Fibroblast of lung (primary cell): ENCODE results near the gene VTCN1. TPM values are rescaled to one million over a fixed set of nuclear protein-coding genes. Genes with fewer than 3 reads are reported as not detected.
A peak's percentile ranks its signal among the peaks of the same experiment; 100 is the strongest.

Experiments
- DNase-seq, 2 donors: peaks; one replicate each; pipeline versions ENCODE4 v3.0.0 to v3.0.0-alpha.2; 2010; ENCODE audit warnings: low read depth in 2 of 2
- H2AFZ ChIP-seq: 2 replicates; pipeline ENCODE4 v1.5.1; 2012; ENCODE audit warnings: low read length, control low read depth, inconsistent platforms
- H3K27ac ChIP-seq: 2 replicates; pipeline ENCODE4 v1.5.1; 2011; ENCODE audit warnings: low read length, control low read depth; ENCODE audit not compliant: insufficient read depth
- H3K27me3 ChIP-seq: 2 replicates; pipeline ENCODE4 v1.5.1; 2011; ENCODE audit warnings: mild to moderate bottlenecking, low read length; ENCODE audit not compliant: control insufficient read depth, insufficient read depth
- H3K36me3 ChIP-seq: 2 replicates; pipeline ENCODE4 v1.5.1; 2011; ENCODE audit warnings: low read length; ENCODE audit not compliant: control insufficient read depth, insufficient read depth
- H3K4me1 ChIP-seq: 2 replicates; pipeline ENCODE4 v1.5.1; 2011; ENCODE audit warnings: low read length; ENCODE audit not compliant: control insufficient read depth, insufficient read depth; ENCODE audit errors: extremely low read depth
- H3K4me2 ChIP-seq: 2 replicates; pipeline ENCODE4 v1.5.1; 2011; ENCODE audit warnings: low read length, control low read depth; ENCODE audit not compliant: insufficient read depth; ENCODE audit errors: extremely low read depth
- H3K4me3 ChIP-seq, 4 experiments: fragments of 200-600 bp in 1 of 4; sonication (generic) in 1 of 4; replicated peaks in 1 of 4; 2 replicates each; pipeline ENCODE4 v1.5.1; 2011 to 2016; ENCODE audit warnings: low read length in 4 of 4, low read depth in 3 of 4, mild to moderate bottlenecking in 3 of 4, control low read depth in 2 of 4, inconsistent platforms in 1 of 4, mixed read lengths in 1 of 4; ENCODE audit not compliant: insufficient read depth in 1 of 4; ENCODE audit errors: control extremely low read depth in 1 of 4
- H3K79me2 ChIP-seq: 2 replicates; pipeline ENCODE4 v1.5.1; 2012; ENCODE audit warnings: mild to moderate bottlenecking, low read length, inconsistent platforms; ENCODE audit not compliant: control insufficient read depth, insufficient read depth
- H3K9ac ChIP-seq: 2 replicates; pipeline ENCODE4 v1.5.1; 2011; ENCODE audit warnings: mild to moderate bottlenecking, low read length, control low read depth; ENCODE audit not compliant: insufficient read depth
- H3K9me3 ChIP-seq: 2 replicates; pipeline ENCODE4 v1.5.1; 2012; ENCODE audit warnings: low read depth, low read length; ENCODE audit not compliant: control insufficient read depth, insufficient read depth
- H4K20me1 ChIP-seq: 2 replicates; pipeline ENCODE4 v1.5.1; 2011; ENCODE audit warnings: low read length; ENCODE audit not compliant: control insufficient read depth, insufficient read depth; ENCODE audit errors: extremely low read depth
- EZH2 ChIP-seq: IDR thresholded peaks from 2 replicates; pipeline ENCODE4 v1.5.1; 2012; ENCODE audit warnings: low read length, control low read depth, mild to moderate bottlenecking; ENCODE audit errors: missing control alignments
- polyA plus RNA-seq, 2 donors: library from polyadenylated mRNA; depleted of rRNA in 1 of 2; stranded (reverse) in 1 of 2; unstranded in 1 of 2; fragments of >200 nt; gene quantifications; 2 replicates each; pipeline ENCODE4 v1.2.1, GENCODE V29; 2011 to 2012; ENCODE audit warnings: missing spikeins in 1 of 2
- total RNA-seq: library from RNA; depleted of rRNA; stranded (reverse); fragments of >200 nt; gene quantifications from 2 replicates; pipeline ENCODE4 v1.2.1, GENCODE V29; 2014
- TF ChIP-seq, protein P1 (sequence below), 2 donors: IDR thresholded peaks in 1 of 2; conservative IDR thresholded peaks in 1 of 2; 1 replicate in 1 of 2; 2 replicates in 1 of 2; pipeline ENCODE4 v1.5.1; 2011 to 2012; ENCODE audit warnings: low read length in 2 of 2, control low read depth in 1 of 2, inconsistent platforms in 1 of 2, low read depth in 1 of 2, mild to moderate bottlenecking in 1 of 2

VTCN1 gene
- total and polyA plus RNA-seq, 2 donors (not counting 1 experiment from before 2014, with no cell fraction given), result 0.03 TPM; not detected in 1

DNA sequence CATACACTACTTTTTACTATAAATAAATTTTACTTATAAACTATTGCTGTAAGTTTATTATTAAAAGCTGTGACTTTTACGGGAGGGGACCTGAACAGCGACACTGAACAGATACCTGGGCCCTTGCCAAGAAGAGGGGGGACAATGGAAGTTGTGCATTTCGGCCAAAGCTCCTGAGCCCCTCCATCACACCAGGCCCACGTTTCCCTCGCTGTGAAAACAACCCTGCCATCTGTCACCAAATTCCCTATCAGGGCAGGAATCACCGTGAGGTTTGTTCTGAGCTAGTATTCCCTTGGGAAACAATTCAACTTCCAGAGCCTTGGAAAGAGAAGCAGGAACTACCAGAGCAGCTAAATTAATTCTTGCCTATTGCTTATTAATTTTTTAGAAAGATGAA, 37.0 kb downstream of the VTCN1 start:
- Histone ChIP-seq H3K79me2 (no peaks in the 10 kb centered on the region), H2AFZ (no peak overlapping the region), H3K9me3 (no peaks in the 10 kb centered on the region), H3K27me3 (no peaks in the 10 kb centered on the region), H3K4me3 (no peak overlapping the region), H3K36me3 (no peaks in the 10 kb centered on the region), H4K20me1 (no peaks in the 10 kb centered on the region), H3K4me2 (no peak overlapping the region), H3K4me1 (no peaks in the 10 kb centered on the region), H3K9ac (no peak overlapping the region), H3K27ac (no peak overlapping the region)
- TF ChIP-seq EZH2, result no peak
- TF ChIP-seq, protein P1, sequence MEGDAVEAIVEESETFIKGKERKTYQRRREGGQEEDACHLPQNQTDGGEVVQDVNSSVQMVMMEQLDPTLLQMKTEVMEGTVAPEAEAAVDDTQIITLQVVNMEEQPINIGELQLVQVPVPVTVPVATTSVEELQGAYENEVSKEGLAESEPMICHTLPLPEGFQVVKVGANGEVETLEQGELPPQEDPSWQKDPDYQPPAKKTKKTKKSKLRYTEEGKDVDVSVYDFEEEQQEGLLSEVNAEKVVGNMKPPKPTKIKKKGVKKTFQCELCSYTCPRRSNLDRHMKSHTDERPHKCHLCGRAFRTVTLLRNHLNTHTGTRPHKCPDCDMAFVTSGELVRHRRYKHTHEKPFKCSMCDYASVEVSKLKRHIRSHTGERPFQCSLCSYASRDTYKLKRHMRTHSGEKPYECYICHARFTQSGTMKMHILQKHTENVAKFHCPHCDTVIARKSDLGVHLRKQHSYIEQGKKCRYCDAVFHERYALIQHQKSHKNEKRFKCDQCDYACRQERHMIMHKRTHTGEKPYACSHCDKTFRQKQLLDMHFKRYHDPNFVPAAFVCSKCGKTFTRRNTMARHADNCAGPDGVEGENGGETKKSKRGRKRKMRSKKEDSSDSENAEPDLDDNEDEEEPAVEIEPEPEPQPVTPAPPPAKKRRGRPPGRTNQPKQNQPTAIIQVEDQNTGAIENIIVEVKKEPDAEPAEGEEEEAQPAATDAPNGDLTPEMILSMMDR (conservative IDR thresholded peaks at IDR 0.05 in 1 of 2, IDR thresholded peaks at IDR 0.05 in 1 of 2; ENCODE audit: low read depth in 1 of 2, low read length in 2 of 2), result no peak
- no peak for DNase-seq

DNA sequence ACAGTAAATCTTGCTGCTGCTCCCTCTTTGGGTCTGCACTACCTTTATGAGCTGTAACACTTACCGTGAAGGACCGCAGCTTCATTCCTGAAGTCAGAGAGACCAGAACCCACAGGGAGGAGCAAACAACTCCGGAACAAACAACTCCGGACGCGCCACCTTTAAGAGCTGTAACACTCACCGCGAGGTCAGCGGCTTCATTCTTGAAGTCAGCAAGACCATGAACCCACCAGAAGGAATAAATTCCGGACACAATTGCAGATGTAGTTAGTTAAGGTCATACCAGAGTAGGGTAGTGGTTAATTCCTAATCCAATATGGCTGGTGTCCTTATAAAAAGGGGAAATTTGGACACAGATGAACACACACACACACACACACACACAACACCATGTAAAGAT, 37.7 kb downstream of the VTCN1 start:
- no peak overlapping the region for H3K27ac ChIP-seq
- no peak overlapping the region for H3K4me3 ChIP-seq
- TF ChIP-seq EZH2, result no peak
- TF ChIP-seq, protein P1 (conservative IDR thresholded peaks at IDR 0.05 in 1 of 2, IDR thresholded peaks at IDR 0.05 in 1 of 2; ENCODE audit: low read depth in 1 of 2, low read length in 2 of 2), result no peak
- H4K20me1 ChIP-seq, result no peaks in the 10 kb centered on the region
- no peak overlapping the region for H2AFZ ChIP-seq
- H3K9me3 ChIP-seq, result no peaks in the 10 kb centered on the region
- H3K4me2 ChIP-seq, result no peak overlapping the region
- no peaks in the 10 kb centered on the region for H3K79me2 ChIP-seq
- no peaks in the 10 kb centered on the region for H3K36me3 ChIP-seq
- no peak overlapping the region for H3K9ac ChIP-seq
- no peaks in the 10 kb centered on the region for H3K4me1 ChIP-seq
- DNase-seq, result no peak
- no peaks in the 10 kb centered on the region for H3K27me3 ChIP-seq

DNA sequence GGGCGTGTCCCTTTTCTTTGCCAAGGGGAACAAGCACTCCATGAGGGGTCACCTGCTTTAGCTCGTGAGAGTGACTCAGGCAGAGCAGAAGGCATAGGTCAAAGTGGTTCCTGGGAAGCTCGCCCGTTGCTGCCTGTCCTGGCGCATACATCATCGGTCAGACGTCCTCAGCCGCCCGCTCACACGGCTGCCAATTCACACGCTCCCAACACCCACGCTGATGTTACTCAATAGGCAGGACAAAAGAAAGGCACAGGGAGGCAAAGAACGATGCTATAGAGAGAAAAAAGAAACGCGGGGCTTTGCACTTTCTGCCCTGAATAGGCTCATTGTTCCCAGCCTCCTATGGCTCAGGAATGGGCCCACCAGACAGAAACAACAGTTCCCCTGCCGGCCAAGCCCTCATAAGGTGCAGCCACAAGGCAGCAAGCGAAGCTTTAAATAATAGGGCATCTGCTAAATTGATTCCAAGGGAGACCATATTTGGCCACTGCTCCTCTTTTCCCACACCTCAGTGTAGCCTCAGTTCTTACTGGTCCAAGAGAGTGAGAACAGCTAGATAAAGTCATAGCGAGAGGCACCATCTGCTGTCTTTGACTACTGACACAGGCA, 38.7 kb downstream of the VTCN1 start:
- H2AFZ ChIP-seq, result no peak overlapping the region
- H3K9me3 ChIP-seq, result no peaks in the 10 kb centered on the region
- H3K4me3 ChIP-seq, result no peak overlapping the region
- H3K27ac ChIP-seq, result no peak overlapping the region
- no peak overlapping the region for H3K4me2 ChIP-seq
- H4K20me1 ChIP-seq, result no peaks in the 10 kb centered on the region
- H3K9ac ChIP-seq, result no peak overlapping the region
- peak; percentile 84 to 95 for DNase-seq
- TF ChIP-seq, protein P1 (conservative IDR thresholded peaks at IDR 0.05 in 1 of 2, IDR thresholded peaks at IDR 0.05 in 1 of 2; ENCODE audit: low read depth in 1 of 2, low read length in 2 of 2), result no peak
- no peak for TF ChIP-seq EZH2
- no peaks in the 10 kb centered on the region for H3K79me2 ChIP-seq
- H3K27me3 ChIP-seq, result no peaks in the 10 kb centered on the region
- no peaks in the 10 kb centered on the region for H3K36me3 ChIP-seq
- H3K4me1 ChIP-seq, result no peaks in the 10 kb centered on the region
